ENCODE results near the gene TF. TPM values are rescaled to one million over a fixed set of nuclear protein-coding genes. Genes with fewer than 3 reads are reported as not detected.

The TF gene
- total RNA-seq, 1 donor from 2014 or later, result 2.3 TPM

DNA sequence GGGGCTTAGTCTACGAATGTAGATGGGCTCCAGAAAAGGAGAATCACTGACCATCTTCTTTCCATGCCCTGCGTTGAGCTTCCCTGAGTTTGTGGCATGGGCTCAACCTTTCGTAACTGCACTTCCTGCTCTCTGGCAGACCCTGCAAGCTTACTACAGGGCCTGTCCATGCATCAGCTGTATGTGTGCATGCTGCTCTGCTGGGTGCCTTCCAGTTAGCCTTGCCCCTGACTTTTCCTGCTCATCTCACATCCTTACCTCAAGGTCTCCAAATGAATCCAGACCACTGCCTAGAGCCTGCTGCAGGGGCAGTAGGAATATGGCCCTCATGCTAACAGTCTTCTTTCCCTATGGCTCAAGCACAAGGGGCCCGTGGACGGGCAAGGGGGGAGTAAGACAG, 2.0 kb upstream of the TF start:
- Mint-ChIP-seq H3K9me3 (ENCODE audit: unreplicated experiment) (peaks cover 4% of the 10 kb centered on the region), H3K4me3 (ENCODE audit: unreplicated experiment) (no peak overlapping the region), H3K36me3 (ENCODE audit: unreplicated experiment) (peaks cover 9% of the 10 kb centered on the region), H3K27ac (ENCODE audit: unreplicated experiment) (no peak overlapping the region), H3K27me3 (ENCODE audit: unreplicated experiment) (peaks cover 2% of the 10 kb centered on the region), H3K4me1 (ENCODE audit: low read depth, unreplicated experiment) (peaks cover 3% of the 10 kb centered on the region)
- DNase-seq, result no peak
- TF ChIP-seq CTCF (IDR thresholded peaks at IDR 0.05; ENCODE audit: partially characterized antibody, unreplicated experiment), result no peak

DNA sequence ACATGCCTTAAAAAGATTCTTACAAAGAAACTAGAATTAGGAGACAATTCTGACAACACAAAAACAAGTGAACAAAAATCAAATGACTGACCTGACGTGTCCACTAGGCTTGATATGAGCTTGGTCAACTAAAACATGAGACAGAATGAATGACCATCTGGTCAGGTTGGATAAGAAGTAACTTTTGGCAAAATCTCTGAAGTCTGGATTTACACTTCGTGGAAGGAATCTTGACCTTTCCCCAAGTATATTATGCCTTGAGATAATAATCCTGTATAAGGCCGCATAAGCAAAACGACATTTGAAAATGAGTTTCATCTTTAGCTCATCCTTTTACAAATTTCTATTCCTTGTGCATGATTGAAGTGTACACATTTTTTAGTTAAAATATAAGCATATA, 1.1 kb upstream of the TF start:
- Mint-ChIP-seq H3K27ac (ENCODE audit: unreplicated experiment) (no peak overlapping the region), H3K27me3 (ENCODE audit: unreplicated experiment) (peaks cover 2% of the 10 kb centered on the region), H3K4me3 (ENCODE audit: unreplicated experiment) (no peak overlapping the region), H3K36me3 (ENCODE audit: unreplicated experiment) (peaks cover 9% of the 10 kb centered on the region), H3K9me3 (ENCODE audit: unreplicated experiment) (peaks cover 2% of the 10 kb centered on the region), H3K4me1 (ENCODE audit: low read depth, unreplicated experiment) (peaks cover 3% of the 10 kb centered on the region)
- TF ChIP-seq CTCF (IDR thresholded peaks at IDR 0.05; ENCODE audit: partially characterized antibody, unreplicated experiment), result no peak
- no peak for DNase-seq

DNA sequence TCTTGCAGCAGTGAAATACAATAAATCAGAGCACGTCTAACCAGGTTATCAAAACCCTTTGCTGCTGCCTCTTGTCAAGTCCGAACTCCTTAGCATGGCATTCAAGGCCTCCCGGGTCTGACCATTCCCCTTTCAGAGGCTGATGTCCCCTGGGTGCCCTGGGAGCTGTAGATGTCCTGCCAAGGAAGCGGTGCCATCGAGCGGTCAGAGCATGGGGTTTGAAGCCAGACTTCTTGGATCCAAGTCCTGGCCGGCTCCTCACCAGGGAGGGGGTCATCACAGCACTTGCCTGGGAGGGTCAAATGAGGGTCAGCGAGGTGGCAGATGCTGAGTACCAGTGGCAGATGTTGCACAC, 496 bp downstream of the TF start:
- TF ChIP-seq CTCF (IDR thresholded peaks at IDR 0.05; ENCODE audit: partially characterized antibody, unreplicated experiment), result no peak
- Mint-ChIP-seq H3K9me3 (ENCODE audit: unreplicated experiment) (peaks cover 2% of the 10 kb centered on the region), H3K27ac (ENCODE audit: unreplicated experiment) (no peak overlapping the region), H3K36me3 (ENCODE audit: unreplicated experiment) (peaks cover 9% of the 10 kb centered on the region), H3K4me1 (ENCODE audit: low read depth, unreplicated experiment) (peaks cover 3% of the 10 kb centered on the region), H3K4me3 (ENCODE audit: unreplicated experiment) (peak overlapping the region; percentile 62), H3K27me3 (ENCODE audit: unreplicated experiment) (peaks cover 3% of the 10 kb centered on the region)
- no peak for DNase-seq

GRCh38 chr3:133747373-133747772, 1.2 kb downstream of the TF start:
- Mint-ChIP-seq H3K36me3 (ENCODE audit: unreplicated experiment) (peaks cover 9% of the 10 kb centered on the region), H3K4me1 (ENCODE audit: low read depth, unreplicated experiment) (peaks cover 3% of the 10 kb centered on the region), H3K4me3 (ENCODE audit: unreplicated experiment) (no peak overlapping the region)

More at GRCh38 chr3:133747373-133747772, 1.2 kb downstream of the TF start:
- DNase-seq, result no peak
- peaks cover 2% of the 10 kb centered on the region for H3K9me3 Mint-ChIP-seq (ENCODE audit: unreplicated experiment)
- TF ChIP-seq CTCF (IDR thresholded peaks at IDR 0.05; ENCODE audit: partially characterized antibody, unreplicated experiment), result no peak
- peaks cover 2% of the 10 kb centered on the region for H3K27me3 Mint-ChIP-seq (ENCODE audit: unreplicated experiment)
- H3K27ac Mint-ChIP-seq (ENCODE audit: unreplicated experiment), result peak overlapping the region; percentile 12

Data from glutamatergic neuron (in vitro differentiated cells).